WERI-Rb-1 (cell line): ENCODE measurements around the gene DNAH10.

Source experiments
- DNase-seq: peaks from one replicate; pipeline ENCODE4 v3.0.0-alpha.2; 2020
- H3K27ac ChIP-seq: fragments of 250-450 bp; sonication (Bioruptor Pico); 2 replicates; pipeline ENCODE4 v1.5.1; 2020; ENCODE audit warnings: mild to moderate bottlenecking, moderate library complexity
- H3K27me3 ChIP-seq: fragments of 250-450 bp; sonication (Bioruptor Pico); 2 replicates; pipeline ENCODE4 v1.5.1; 2021; ENCODE audit warnings: mild to moderate bottlenecking, low read depth, moderate library complexity; ENCODE audit not compliant: insufficient read depth, severe bottlenecking
- H3K36me3 ChIP-seq: fragments of 250-450 bp; sonication (Bioruptor Pico); 2 replicates; pipeline ENCODE4 v1.5.1; 2020; ENCODE audit warnings: mild to moderate bottlenecking, moderate library complexity
- H3K4me3 ChIP-seq: 2 replicates; pipeline ENCODE4 v1.5.1; 2011; ENCODE audit warnings: low read depth, mild to moderate bottlenecking, control low read depth, low read length
- H3K9me3 ChIP-seq: fragments of 250-450 bp; sonication (Bioruptor Pico); 2 replicates; pipeline ENCODE4 v1.5.1; 2021; ENCODE audit warnings: mild to moderate bottlenecking, moderate library complexity; ENCODE audit not compliant: severe bottlenecking
- CTCF ChIP-seq: IDR thresholded peaks from 2 replicates; pipeline ENCODE4 v1.5.1; 2011; ENCODE audit warnings: low read depth, mild to moderate bottlenecking, control low read depth, inconsistent platforms, low read length

Gene DNAH10

GRCh38 chr12:123760267-123760938 lies 1.7 kb upstream of the DNAH10 start:
- Histone ChIP-seq H3K27me3 (no peaks in the 10 kb centered on the region), H3K4me3 (no peak overlapping the region), H3K9me3 (no peaks in the 10 kb centered on the region), H3K27ac (no peak overlapping the region), H3K36me3 (no peaks in the 10 kb centered on the region; the same call in none of the 2 replicates)
- no peak for DNase-seq
- TF ChIP-seq CTCF: no peak

DNA sequence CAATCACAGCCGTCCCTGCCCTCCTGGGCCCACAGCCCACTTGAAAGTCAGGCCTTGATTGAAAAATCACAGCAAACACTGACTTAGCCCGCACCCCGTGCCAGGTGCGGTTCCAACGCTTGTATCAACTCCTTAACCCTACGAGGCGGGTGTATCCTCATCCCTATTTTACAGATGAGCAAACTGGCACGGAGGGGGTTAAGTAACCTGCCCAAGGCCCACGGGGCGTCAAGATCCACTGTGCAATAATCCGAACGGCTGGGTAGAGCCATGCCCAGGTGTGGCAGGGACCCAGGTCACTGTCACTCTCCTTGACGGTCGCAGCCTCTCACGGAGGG lies 583 bp downstream of the DNAH10 start:
- H3K36me3 ChIP-seq: no peaks in the 10 kb centered on the region; the same call in none of the 2 replicates
- no peaks in the 10 kb centered on the region for H3K9me3 ChIP-seq
- no peak overlapping the region for H3K27ac ChIP-seq
- no peak overlapping the region for H3K4me3 ChIP-seq
- no peak for DNase-seq
- TF ChIP-seq CTCF: no peak
- no peaks in the 10 kb centered on the region for H3K27me3 ChIP-seq

DNA sequence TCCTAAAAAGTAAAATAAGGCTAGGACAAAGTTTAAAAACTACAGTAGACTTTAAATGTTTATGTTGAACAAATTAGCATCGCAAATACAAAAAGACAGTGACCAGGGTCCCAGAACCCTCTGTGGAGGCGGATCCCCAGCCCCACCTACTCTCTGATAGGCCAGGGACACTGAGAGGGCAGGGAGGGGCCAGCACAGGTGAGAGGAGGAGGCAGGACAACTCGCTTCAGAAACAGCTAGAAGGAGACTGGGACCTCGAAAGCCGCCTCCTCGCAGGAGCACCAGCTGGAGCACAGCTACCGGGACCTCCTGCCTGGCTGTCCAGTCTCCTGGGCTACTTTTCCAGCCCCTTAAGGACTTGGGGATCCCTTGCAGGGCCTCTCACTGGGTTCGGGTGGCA lies 992 bp downstream of the DNAH10 start:
- Histone ChIP-seq H3K9me3 (no peaks in the 10 kb centered on the region), H3K4me3 (no peak overlapping the region), H3K27me3 (no peaks in the 10 kb centered on the region), H3K27ac (no peak overlapping the region), H3K36me3 (no peaks in the 10 kb centered on the region; the same call in none of the 2 replicates)
- no peak for TF ChIP-seq CTCF
- no peak for DNase-seq

DNA sequence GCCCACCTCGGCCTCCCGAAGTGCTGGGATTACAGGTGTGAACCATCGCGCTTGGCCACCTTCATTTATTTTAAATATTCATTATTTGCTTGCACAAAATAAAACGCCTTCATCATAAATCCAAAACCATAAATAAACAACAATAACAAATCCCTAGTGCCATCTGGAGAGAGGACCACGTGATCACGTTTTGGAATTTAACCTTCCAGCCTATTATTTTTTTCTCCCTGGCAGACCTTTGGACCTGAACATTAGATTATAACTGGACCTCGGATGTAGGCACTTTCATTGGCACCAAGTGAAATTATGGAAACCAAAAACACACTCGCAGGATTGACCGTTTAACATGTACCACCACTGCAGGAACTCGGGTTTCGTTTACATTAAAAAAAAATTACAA lies 2.0 kb downstream of the DNAH10 start:
- TF ChIP-seq CTCF: no peak
- Histone ChIP-seq H3K27ac (no peak overlapping the region), H3K4me3 (no peak overlapping the region), H3K9me3 (no peaks in the 10 kb centered on the region), H3K36me3 (no peaks in the 10 kb centered on the region), H3K27me3 (no peaks in the 10 kb centered on the region)
- DNase-seq: no peak

- no peaks in the 10 kb centered on the region for H3K36me3 ChIP-seq
- no peak for TF ChIP-seq CTCF
Observed at GRCh38 chr12:123765504-123766035, 3.5 kb downstream of the DNAH10 start.

DNA sequence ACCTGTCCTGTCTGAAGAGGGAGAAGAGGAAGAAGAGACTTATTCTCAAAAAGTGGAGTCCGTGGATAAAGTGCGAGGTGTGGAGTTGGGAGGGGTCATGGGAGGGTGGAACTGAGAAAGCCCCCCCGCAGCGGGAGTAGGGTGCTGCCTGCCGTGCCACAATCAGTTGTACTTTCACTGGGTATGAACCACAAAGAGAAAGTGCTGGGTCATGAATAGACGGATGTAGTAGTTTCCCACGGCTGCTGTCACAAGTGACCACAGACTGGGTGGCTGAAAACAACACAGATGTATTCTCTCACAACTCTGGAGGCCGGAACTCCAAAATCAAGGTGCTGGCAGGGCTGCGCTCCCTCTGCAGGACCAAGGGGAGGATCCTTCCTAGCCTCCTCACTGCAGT lies 5.5 kb downstream of the DNAH10 start:
- no peak for TF ChIP-seq CTCF
- DNase-seq: no peak
- Histone ChIP-seq H3K9me3 (no peaks in the 10 kb centered on the region), H3K4me3 (no peak overlapping the region), H3K27ac (no peak overlapping the region), H3K36me3 (no peaks in the 10 kb centered on the region), H3K27me3 (no peaks in the 10 kb centered on the region)

More at GRCh38 chr12:123765504-123766035, 3.5 kb downstream of the DNAH10 start:
- DNase-seq: no peak
- no peaks in the 10 kb centered on the region for H3K27me3 ChIP-seq
- no peaks in the 10 kb centered on the region for H3K9me3 ChIP-seq
- H3K4me3 ChIP-seq: no peak overlapping the region
- H3K27ac ChIP-seq: no peak overlapping the region
